ENCODE data around the gene KCND3.

- TF ChIP-seq EZH2 (IDR thresholded peaks at IDR 0.05) (no peak), POLR2AphosphoS5 (IDR thresholded peaks at IDR 0.05; ENCODE audit: borderline replicate concordance, low read depth, low read length) (no peak)
Observed at GRCh38 chr1:111863401-111863800, 126.1 kb downstream of the KCND3 start.

Measured in SK-N-MC (cell line).